HG02885 (cell line): ENCODE data around the gene TBX3.
"Not testable (repeated sequence)": the region's sequence is repeated elsewhere in the genome, so short reads cannot be mapped to it uniquely, and the experiment has no call there.

ENCODE experiments used
- ATAC-seq: cut with Tn5 transposase; IDR thresholded peaks from one replicate; pipeline ENCODE4 v1.9.1; 2021; ENCODE audit warnings: mild to moderate bottlenecking; ENCODE audit not compliant: unreplicated experiment, poor library complexity

TBX3 gene

GRCh38 chr12:114684098-114684869 is at the start of gene TBX3:
TSS of gene TBX3 (minus strand) at chr12:114684175. CDS start at chr12:114683200, 975 bp downstream.
- no peak for ATAC-seq

- no peak for ATAC-seq
Observed at GRCh38 chr12:114732426-114733030, 48.6 kb upstream of the TBX3 start.

GRCh38 chr12:114729731-114730130 is 45.8 kb upstream of the TBX3 start:
- ATAC-seq, result no peak

GRCh38 chr12:114726092-114726710 is 42.2 kb upstream of the TBX3 start:
- ATAC-seq, result no peak

- ATAC-seq, result not testable (repeated sequence)
Observed at GRCh38 chr12:114722176-114722575, 38.2 kb upstream of the TBX3 start.

- ATAC-seq, result no peak
Observed at GRCh38 chr12:114721266-114721665, 37.3 kb upstream of the TBX3 start.

- no peak for ATAC-seq
Observed at GRCh38 chr12:114713466-114714215, 29.7 kb upstream of the TBX3 start.

- ATAC-seq, result no peak
Observed at GRCh38 chr12:114711689-114712152, 27.7 kb upstream of the TBX3 start.

- no peak for ATAC-seq
Observed at GRCh38 chr12:114710151-114710550, 26.2 kb upstream of the TBX3 start.

GRCh38 chr12:114709112-114709511 is 25.1 kb upstream of the TBX3 start:
- no peak for ATAC-seq

- not testable (repeated sequence) for ATAC-seq
Observed at GRCh38 chr12:114708598-114708997, 24.6 kb upstream of the TBX3 start.

- no peak for ATAC-seq
Observed at GRCh38 chr12:114704096-114704495, 20.1 kb upstream of the TBX3 start.

- no peak for ATAC-seq
Observed at GRCh38 chr12:114703060-114703493, 19.1 kb upstream of the TBX3 start.

- ATAC-seq, result no peak
Observed at GRCh38 chr12:114702462-114702861, 18.5 kb upstream of the TBX3 start.

GRCh38 chr12:114701553-114701952 is 17.6 kb upstream of the TBX3 start:
- no peak for ATAC-seq

- ATAC-seq, result no peak
Observed at GRCh38 chr12:114701104-114701414, 17.1 kb upstream of the TBX3 start.

- no peak for ATAC-seq
Observed at GRCh38 chr12:114700392-114701103, 16.6 kb upstream of the TBX3 start.

GRCh38 chr12:114698566-114699163 is 14.7 kb upstream of the TBX3 start:
- ATAC-seq, result no peak

GRCh38 chr12:114697741-114698565 is 14.0 kb upstream of the TBX3 start:
- no peak for ATAC-seq
